Adrenal gland (tissue), 5 donors: ENCODE results near the gene CREBBP.

ENCODE experiments used
- CTCF ChIP-seq, 6 experiments: fragments of 450-650 bp in 4 of 6; fragments of 200-600 bp in 2 of 6; sonication (generic) in 1 of 6; IDR thresholded peaks; 1 replicate in 5 of 6; 2 replicates in 1 of 6; pipeline versions ENCODE4 v1.5.1 to v1.8.0; 2016 to 2021; ENCODE audit warnings: antibody characterized with exemption in 6 of 6, mild to moderate bottlenecking in 2 of 6, moderate library complexity in 1 of 6
- POLR2A ChIP-seq, 2 donors: fragments of 450-650 bp; IDR thresholded peaks; one replicate each; pipeline ENCODE4 v1.6.1; 2017; ENCODE audit warnings: antibody characterized with exemption in 2 of 2, mild to moderate bottlenecking in 2 of 2, moderate library complexity in 1 of 2
- donor health status: DM: no; HTN: no; CAD: no.

- TF ChIP-seq CTCF (IDR thresholded peaks at IDR 0.05) (no peak), POLR2A (IDR thresholded peaks at IDR 0.05) (no peak)
These were observed 82.4 kb downstream of the CREBBP start for GRCh38 chr16:3797904-3798811.
